GM19372 (cell line): ENCODE data around the gene ZNF112.
"Not testable (repeated sequence)": the region's sequence is repeated elsewhere in the genome, so short reads cannot be mapped to it uniquely, and the experiment has no call there.

Experiments used
- ATAC-seq: cut with Tn5 transposase; IDR thresholded peaks from one replicate; pipeline ENCODE4 v1.9.1; 2021; ENCODE audit warnings: mild to moderate bottlenecking, low read depth, moderate library complexity; ENCODE audit not compliant: unreplicated experiment

Gene ZNF112

GRCh38 chr19:44356383-44357111 lies at the start of gene ZNF112:
Gene ZNF112, minus strand, starts transcription at chr19:44356680. Its CDS starts 16,141 bp downstream, at chr19:44340539.
- no peak for ATAC-seq

- no peak for ATAC-seq
Observed at GRCh38 chr19:44401139-44402115, 44.9 kb upstream of the ZNF112 start, which contains the start of gene ZNF285. Gene ZNF285, minus strand, starts transcription at chr19:44401608. Its CDS starts 4,395 bp downstream, at chr19:44397213.

GRCh38 chr19:44389268-44389667 lies 32.8 kb upstream of the ZNF112 start:
- not testable (repeated sequence) for ATAC-seq

GRCh38 chr19:44374789-44375188 lies 18.3 kb upstream of the ZNF112 start:
- ATAC-seq = no peak

DNA sequence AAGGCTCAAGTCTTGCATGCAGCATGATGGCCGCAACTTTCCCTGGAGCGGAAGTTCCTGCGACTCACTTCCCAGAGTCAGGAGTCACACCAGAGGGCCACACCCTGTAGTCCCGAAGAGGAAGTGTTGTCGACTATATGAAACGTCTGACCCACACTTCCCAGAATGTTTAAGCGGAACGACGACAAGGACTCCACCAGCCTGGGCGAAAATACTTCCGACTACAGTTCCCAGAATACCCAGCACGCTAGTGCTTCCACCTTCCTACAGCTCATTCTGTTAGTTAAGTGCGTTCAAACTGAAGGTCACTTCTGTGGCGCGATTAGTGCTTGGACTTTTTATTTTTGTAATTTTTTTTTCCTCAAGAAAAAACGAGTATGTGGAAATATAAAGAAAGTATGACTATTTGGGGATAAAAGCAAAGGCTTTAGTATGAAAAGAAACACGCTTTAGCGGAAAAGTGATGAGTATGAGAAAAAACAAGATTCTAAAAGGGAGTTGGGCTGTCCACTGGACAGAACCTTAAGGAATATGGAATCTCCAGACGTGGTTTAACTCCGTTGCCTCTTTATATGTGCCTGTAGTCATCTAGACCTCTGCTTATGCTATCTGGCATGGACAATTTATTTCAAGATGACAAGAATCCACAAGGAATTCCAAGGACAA lies 15.5 kb upstream of the ZNF112 start:
- no peak for ATAC-seq

DNA sequence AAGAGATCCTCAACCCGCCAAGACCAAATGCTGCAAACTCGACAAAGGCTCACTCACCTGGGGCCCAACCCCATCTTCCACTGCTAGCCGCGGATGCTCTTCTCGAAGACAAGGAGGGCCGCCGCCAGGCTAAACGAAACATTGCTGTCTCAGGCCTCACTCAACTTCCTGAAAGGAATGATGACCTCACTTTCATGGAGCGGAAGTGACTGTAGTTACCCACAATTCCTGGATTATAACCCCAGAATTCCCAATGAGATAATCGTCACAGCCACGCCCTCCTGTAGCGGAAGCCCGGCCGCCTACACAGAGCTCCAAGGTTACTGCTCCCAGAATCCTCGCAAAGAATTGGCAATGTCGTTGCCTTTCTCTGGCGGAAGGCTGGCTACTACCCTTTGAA lies 10.5 kb upstream of the ZNF112 start:
- no peak for ATAC-seq

DNA sequence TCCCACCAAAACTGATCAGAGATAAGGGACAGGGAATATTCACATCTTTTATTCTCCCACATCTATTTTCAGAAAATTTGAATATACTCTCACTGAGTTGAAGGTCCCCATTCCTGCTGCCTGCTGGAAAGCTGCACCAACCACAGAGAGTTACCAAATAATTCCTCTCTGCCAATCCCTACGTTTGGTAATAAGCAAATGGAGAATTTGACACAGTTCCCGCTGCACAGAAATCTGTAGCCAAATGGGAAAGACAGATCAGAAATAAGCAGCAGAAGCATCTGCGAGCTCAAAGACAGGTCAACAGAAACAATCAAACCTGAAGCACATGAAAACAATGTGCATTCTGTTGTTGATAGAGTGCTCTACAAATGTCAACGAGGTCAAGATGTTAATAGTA lies 9.9 kb downstream of the ZNF112 start:
- no peak for ATAC-seq

GRCh38 chr19:44345959-44346358 lies 10.5 kb downstream of the ZNF112 start:
- no peak for ATAC-seq

DNA sequence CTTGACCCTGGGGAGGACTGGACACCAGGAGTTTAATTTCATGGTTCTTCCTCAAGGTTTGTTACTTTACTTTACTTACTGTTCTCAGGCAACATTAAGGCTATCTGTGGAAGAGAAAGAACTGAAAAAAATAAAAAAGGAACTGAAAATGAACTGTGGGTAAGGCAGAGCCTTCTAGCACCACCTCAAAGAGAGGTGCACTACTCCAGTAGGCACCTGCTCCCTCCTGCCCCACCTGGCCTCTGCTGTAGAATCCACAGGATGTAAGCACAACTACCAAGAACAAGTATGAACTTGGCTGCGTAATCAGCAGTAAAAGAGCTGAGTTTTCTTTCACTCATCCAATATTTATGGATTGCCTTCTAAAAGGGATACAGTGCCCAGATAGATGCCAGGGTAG lies 12.2 kb downstream of the ZNF112 start:
- no peak for ATAC-seq

DNA sequence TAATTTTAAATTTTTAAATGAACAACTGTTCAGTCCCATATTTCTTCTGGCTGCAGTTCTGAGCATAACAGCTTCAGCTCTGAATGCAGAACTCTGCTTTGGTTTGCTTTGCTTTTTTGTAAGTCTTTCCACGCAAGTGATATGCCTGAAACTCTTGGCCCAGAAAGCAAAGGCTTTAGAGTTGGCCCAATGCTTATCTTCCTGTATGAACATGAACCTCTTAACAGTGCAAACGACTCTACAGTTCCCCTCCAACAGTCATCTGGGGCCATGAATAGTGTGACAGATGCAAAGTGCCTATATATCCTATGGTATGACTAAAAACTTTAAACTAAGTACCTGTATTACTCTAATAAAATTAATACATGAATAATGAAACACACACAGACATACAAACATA lies 14.7 kb downstream of the ZNF112 start:
- ATAC-seq = no peak

- not testable (repeated sequence) for ATAC-seq
Observed at GRCh38 chr19:44334639-44335038, 21.8 kb downstream of the ZNF112 start.

GRCh38 chr19:44332145-44332544 lies 24.3 kb downstream of the ZNF112 start:
- ATAC-seq = no peak

DNA sequence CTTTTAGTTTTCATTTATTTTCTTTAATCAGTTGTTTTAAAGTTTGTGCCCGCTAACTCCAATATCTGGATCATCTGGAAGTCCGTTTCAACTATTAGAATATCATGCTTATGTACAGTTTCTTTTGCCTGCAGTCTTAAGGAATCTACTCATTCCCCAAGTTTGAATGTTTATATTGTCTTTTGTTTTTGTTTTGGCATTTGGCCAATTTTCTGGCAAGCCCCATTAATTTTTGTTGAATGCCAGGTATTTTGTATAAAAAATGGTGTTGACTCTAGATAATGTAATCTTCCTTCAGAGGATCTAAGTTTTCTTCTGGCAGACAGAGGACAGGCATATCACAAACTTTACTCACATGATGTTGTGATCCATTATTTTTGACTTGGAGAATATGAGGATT lies 40.6 kb downstream of the ZNF112 start:
- no peak for ATAC-seq

- no peak for ATAC-seq
Observed at GRCh38 chr19:44313231-44313630, 43.2 kb downstream of the ZNF112 start.

DNA sequence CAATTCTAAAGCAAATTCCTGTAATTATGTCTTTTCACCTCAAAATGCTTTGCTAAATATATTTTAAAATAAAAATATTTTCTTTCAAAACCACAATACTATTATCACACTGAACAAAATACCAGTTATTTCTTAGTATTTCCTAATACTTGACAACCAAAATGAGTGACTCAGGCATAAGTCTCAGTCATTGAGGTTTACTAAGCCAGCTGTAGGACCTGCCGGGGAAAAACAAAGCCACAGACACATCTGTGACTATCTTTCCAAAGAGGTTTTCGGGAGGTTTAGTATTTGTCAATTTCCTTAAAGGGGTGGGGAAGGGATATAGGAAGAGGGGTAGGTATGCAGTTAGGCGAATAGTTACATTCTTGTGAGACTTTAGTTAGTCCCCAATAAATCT lies 48.5 kb downstream of the ZNF112 start:
- no peak for ATAC-seq

DNA sequence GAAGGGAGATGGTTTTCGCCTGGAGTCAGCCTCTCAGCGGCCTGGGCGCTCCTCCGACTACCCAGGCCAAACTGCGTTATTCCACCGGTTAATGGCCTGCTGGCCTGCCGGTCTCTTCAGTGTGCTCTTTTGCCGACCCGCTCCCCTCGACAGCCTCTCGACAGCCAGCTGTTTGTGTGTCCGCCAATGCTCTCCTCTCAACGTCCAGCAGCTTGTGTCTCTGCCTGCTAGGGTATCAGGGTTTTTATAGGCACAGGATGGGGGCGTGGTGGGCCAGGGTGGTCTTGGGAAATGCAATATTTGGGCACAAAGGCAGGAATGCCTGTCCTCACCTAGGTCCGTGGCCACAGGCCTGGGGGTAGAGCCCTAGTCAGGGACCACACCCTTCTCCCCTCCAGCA lies 50.2 kb downstream of the ZNF112 start:
- ATAC-seq = no peak

DNA sequence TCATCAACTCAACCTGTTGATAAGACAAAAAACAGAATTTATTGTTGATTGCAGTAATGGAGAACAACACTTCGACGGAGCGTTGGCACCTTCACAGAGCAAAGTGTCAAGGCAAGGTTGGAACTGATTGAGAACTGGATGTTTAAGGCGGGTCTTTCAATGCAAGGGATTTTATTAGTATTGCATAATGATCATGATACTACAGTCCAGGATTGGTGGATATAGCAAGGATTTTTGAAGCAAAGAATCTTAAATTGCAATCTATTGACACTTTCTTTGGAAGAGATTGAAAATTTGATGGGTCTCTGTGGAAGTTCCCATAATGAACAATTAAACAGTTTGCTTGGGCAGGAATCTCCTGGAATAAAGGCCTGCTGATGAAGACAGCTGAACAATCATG lies 51.0 kb downstream of the ZNF112 start:
- no peak for ATAC-seq

DNA sequence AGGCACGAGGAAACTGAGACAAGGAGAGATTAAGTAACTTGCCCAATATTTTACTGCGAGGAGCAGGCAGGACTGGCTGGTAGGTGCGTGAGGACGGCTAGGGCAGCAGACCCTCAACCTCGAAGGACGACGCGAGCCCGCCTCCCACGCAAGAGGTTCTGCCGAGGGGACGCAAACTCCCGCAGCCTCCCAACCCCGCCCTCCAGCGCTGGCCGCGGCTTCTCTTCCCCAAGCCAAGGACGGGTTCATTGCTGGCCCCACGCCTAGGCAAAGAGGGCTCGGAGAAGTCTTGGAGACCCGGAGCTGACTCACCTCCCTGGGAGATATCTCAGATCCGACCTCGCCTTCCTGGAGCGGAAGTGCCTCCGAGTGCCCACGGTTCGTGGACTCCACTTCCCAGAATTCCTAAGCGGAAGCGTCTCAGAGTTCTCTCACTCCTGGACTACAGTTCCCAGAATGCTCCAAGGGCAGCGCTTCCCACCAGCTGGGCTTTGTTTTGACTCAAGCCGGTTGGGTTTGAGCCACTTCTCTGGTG lies 51.8 kb downstream of the ZNF112 start, which contains the start of gene ZNF235:
Gene ZNF235, minus strand, starts transcription at position 367 of the 535 bp plus-strand sequence. CDS start 1,621 bp downstream, outside the sequence.
- peak; percentile 80 for ATAC-seq

- no peak for ATAC-seq
Observed at GRCh38 chr19:44303976-44304568, 52.4 kb downstream of the ZNF112 start.

DNA sequence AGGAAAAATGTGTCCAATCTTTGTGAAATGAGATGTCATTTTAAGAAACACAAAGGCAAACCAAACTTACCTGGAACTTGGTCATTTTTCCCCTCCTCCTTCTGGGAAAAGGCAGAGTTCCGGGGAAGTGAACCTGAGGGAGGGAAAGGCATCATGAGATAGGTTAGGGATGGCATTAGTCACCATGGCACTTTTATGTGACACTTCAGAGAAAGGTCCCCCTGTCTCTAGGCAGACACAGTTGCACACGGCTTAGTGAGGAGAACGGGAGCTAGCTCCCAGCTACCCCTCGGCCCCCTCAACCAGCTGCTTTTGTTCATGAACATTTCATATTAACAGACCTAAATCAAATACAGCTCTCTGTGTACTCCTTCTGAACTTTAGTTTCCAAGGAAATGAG lies 53.2 kb downstream of the ZNF112 start:
- no peak for ATAC-seq
